Activated CD4-positive, alpha-beta T cell treated with anti-CD3 and anti-CD28 coated beads, Interleukin-2, amount 50 U/mL, for 16 hours (primary cell): ENCODE data around the gene PLEKHG2.
"Not testable (repeated sequence)": the region's sequence is repeated elsewhere in the genome, so short reads cannot be mapped to it uniquely, and the experiment has no call there.

Experiments
- DNase-seq: peaks from one replicate; pipeline ENCODE4 v3.0.0-alpha.2; 2020

Gene PLEKHG2

DNA sequence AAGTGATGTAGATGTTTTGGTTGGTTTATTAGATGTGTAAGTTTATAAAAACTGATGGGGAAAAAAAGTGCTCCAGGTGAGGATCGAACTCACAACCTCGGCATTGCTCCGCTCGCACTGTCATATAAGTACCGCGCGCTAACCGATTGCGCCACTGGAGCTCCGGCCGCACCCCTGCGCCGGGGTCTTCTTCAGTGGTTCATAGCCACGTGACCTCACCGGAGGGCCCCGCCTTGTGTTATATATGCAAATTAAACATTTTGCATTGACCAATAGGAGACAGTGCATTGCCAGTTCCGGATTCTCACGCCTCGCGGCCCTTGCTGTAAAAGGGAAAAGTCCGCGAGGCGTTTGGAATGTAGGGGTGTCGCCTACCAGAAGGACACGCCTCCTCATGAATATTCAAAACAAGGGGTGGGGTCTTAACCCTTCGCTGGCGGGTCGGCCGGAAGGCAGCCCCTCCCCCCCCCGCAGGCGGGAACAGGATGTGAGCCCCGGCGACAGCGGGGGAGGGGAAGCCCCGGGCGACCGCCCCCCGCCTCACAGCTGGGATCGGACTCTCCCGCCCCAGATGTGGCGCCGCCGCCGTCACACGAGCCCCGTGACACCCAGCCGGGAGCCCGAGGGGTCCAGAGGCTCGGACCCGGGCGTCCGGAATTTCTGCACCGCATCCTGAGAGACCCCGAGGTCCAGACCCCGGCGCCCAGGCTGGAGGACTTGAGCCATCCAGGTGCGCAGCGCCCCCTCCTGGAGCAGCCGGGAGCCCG is at the start of gene PLEKHG2:
Gene PLEKHG2, plus strand, starts transcription at position 570 of the 767 bp plus-strand sequence. CDS start 1,418 bp downstream, outside the sequence.
- DNase-seq: peak; percentile 98

DNA sequence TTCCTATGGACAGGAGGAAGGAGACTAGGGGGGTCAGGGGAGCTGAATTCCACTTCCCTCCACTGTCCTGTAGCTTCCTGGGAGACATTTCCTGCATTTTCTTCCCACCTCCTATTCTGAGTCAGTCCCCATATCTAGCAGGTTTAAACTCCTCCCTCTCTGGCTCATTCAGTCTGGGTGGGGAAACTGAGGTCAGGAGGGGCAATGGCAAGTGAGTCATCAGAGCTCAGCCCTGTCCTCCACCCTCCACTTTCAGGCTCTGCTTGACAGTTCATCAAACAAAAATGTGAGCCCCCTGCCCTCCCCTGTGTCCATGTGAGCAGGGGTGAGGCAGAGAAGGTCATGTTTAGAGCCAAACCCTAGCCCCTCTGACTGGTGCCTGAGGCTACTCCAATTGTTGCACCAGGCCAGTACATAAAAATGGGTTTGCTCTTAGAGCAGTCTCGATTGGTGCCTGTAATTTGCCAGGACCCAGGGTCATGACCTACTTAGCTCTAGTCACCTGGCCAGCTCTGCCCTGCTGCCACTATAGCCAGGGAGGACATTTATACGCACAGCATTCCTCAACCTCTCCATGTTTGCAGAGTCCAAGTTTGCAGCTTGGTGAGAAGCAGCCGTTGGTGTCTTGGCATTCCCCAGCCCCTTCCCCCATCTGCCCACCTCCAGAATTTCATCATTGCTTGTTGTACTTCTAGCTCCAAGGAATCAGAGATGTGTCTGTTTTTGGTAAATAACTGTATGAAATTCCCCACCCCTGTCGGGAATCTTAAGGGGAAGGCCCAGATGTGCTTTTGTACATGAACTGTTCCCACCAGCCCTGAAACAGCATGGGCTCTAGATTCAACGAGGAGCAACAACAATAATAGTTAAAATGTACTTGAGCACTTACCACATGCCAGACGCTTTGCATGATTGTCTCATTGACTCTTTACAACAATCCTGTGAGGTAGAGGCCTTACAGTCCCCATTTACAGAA is 49.5 kb upstream of the PLEKHG2 start:
- no peak for DNase-seq

GRCh38 chr19:39363901-39364457 is 48.5 kb upstream of the PLEKHG2 start:
- DNase-seq: no peak

- no peak for DNase-seq
Observed at GRCh38 chr19:39365531-39365930, 46.9 kb upstream of the PLEKHG2 start.

DNA sequence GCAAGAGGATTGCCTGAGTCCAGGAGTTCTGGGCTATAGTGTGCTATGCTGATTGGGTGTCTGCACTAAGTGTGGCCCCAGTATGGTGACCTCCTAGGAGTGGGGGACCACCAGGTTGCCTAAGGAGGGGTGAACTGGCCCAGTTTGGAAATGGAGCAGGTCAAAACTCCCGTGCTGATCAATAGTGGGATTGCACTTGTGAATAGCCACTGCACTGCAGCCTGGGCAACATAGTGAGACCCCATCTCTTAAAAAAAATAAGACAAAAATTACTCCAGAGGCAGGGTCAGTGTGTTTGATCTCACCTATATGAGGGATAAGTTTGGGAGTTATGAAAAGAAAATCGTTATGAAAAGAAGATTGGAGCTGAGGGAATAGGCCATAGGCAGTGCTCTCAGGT is 43.3 kb upstream of the PLEKHG2 start:
- DNase-seq: no peak

DNA sequence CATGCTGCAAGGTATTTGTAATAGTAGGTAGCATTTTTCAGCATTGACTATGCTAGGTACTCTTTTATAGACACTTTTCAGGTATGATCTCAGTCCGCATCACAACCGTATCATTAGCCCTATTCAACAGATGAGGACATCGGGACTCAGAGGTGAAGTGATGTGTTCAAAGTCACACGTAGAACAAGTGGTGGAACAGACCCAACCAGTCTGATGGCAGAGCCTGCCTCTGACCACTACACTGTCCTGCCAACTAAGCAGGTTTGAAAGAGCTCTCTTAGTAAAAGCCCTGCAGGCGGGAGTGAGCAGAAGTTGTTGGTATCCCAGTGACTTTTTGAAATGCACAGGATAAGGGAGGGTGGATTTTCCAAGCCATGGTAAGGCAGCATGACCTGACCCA is 41.7 kb upstream of the PLEKHG2 start:
- DNase-seq: no peak

GRCh38 chr19:39372047-39372802 is 40.2 kb upstream of the PLEKHG2 start:
- DNase-seq: no peak

GRCh38 chr19:39372941-39373340 is 39.5 kb upstream of the PLEKHG2 start:
- no peak for DNase-seq

DNA sequence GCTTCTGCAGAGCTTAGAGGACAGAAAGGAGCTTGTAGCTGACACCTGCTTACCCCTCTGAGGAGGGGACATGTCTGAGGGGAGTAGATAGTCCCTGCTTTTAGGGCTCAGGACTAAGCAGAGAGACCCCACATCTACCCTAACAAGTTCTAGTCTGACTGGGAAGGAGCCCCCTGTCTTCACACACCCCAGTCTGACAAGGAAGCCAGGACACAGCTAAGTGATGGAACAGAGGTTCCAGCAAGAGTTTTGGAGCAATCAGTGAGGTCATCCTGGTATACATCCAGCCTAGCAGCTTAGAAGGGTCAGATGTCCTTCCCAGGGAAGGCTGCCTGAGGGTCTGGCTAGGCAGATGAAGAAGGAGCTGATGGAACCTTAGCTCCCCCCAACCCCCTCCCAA is 36.5 kb upstream of the PLEKHG2 start:
- DNase-seq: no peak

GRCh38 chr19:39377373-39378362 is 34.8 kb upstream of the PLEKHG2 start:
- no peak for DNase-seq

DNA sequence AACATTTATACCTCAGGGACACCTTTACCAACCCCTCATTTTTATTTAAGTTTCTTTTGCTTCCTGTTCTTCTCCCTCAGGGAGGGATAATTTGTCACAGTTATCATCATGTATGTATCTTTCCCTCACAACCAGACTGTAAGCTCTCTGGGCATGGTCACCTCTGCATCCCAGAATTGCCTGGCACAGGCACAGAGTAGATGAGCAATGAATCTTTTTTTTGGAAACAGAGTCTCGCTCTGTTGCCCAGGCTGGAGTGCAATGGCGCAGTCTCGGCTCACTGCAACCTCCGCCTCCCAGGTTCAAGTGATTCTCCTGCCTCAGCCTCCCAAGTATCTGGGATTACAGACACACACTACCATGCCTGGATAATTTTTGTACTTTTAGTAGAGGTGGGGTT is 33.1 kb upstream of the PLEKHG2 start:
- DNase-seq: not testable (repeated sequence)

DNA sequence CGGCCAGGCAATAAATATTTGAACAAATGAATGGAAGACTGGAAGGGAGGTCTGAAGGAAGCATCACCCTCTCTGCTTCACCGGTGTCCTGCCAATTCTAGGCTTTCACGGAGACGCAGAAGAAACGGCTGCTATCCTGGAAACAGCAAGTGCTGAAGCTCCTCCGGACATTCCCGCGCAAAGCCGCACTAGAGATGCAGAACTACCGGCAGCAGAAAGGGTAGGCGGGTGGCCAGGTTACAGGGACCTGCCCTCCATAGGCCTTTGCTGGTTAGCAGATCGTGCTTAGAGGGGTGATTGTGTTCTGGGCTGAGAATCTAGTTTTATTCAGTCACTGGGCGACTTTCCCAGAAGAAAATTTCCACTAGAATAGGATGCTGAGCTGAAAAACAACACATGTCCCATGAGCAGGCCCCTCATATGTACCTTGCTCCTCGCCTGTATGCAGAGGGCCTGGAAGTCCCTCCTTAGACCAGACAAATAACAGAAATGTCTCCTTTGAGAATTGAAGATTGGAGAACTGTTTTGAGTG is 32.5 kb upstream of the PLEKHG2 start:
- no peak for DNase-seq

DNA sequence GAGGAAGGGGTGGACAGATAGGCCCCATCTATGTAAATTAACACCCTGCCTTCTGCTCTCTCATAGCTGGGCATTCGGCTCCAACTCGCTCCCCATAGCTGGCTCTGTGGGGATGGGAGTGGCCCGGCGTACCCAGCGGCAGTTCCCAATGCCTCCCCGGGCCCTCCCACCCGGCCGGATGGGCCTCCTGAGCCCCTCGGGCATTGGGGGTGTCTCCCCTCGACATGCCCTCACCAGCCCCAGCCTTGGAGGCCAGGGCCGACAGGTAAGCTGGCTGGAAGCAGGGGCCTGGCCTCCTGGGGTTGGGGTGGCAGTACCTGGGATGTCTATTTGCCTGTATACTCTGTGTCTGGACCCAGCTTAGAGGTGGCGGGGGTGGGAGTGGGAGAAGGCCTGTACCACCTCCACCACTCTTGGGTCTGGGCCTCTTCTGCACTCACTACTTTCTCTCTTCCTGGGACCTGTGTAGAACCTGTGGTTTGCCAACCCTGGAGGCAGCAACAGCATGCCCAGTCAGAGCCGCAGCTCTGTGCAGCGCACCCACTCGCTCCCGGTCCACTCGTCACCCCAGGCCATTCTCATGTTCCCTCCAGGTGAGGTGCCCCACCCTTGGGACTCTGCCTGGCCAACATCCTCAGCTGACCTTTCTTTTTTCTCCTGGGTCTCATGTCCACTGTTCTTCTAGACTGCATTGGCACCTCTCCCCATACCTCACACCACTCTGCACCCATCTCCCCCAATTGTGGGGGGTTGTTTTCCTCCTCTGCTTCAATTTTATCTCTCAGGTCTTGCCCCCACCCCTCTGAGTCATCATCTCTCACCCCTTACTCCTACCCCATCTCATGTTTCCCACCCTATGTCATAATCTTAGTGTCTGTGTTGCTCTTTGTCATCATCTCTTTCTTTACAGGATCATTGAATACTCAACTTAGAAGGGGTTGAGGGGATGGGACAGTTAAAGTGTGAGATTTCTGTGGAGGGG is 31.7 kb upstream of the PLEKHG2 start:
- DNase-seq: no peak

GRCh38 chr19:39381910-39382611 is 30.4 kb upstream of the PLEKHG2 start:
- DNase-seq: no peak

GRCh38 chr19:39382991-39383828 is 29.3 kb upstream of the PLEKHG2 start:
- no peak for DNase-seq

DNA sequence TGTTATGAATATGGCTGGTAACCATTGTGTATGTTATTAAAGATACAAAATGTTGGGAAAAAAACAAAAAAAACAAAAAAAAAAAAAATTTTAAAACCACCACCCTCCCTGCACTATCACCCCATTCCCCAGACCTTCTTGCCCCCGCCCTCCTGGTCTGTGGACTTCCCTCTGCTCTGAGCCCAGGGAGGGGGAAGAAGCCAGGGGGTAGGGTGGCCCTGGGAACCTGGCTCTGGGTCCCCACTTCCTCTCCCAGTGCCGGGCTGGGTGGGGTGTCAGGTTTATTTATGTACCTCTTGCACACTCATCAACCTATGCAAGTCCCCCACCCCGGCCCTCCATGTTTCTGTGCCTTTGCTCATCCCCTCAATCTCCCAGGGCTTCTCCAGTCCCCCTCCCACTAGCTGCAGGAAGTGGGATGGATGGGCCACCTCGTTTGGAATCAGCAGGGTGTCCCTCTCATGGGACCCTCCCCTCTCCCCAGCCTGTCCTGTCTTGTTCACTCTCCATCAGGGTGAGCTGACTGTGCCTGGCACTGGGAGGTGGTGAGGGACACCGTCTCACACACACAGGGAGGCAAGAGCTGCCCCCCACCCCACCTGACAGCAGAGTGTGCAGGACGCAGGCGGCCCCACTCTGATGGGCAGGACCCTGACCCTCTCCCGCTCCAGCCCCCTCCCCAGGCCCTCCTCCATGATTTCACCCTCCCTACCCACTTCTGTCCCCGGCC is 27.5 kb upstream of the PLEKHG2 start:
- no peak for DNase-seq

GRCh38 chr19:39385629-39386411 is 26.6 kb upstream of the PLEKHG2 start:
- no peak for DNase-seq
